Stimulated activated CD4-positive, alpha-beta T cell treated with anti-CD3 and anti-CD28 coated beads, Interleukin-2, amount 100 ng/mL, for 24 hours (primary cell): ENCODE results near the gene TMOD1.

Experiments
- DNase-seq, 2 donors: peaks; one replicate each; pipeline ENCODE4 v3.0.0-alpha.2; 2020

The TMOD1 gene

DNA sequence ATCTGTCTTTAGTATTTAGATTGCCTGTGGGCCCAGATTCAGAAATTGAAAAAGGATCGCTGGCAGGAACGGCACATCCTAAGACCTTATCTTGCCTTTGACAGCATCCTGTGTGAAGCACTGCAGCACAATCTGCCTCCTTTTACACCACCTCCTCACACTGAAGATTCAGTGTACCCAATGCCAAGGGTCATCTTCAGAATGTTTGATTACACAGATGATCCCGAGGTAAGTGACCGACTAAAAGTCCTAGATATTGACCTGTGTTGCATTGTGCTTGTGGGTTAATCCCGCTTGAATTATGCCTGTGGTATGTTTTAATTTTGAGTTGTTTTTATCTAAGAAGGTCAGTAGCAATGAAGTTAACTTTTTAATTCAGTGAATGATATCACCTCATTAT lies 146.5 kb downstream of the TMOD1 start:
- no peak for DNase-seq
